ENCODE data around the gene NRCAM.

DNA sequence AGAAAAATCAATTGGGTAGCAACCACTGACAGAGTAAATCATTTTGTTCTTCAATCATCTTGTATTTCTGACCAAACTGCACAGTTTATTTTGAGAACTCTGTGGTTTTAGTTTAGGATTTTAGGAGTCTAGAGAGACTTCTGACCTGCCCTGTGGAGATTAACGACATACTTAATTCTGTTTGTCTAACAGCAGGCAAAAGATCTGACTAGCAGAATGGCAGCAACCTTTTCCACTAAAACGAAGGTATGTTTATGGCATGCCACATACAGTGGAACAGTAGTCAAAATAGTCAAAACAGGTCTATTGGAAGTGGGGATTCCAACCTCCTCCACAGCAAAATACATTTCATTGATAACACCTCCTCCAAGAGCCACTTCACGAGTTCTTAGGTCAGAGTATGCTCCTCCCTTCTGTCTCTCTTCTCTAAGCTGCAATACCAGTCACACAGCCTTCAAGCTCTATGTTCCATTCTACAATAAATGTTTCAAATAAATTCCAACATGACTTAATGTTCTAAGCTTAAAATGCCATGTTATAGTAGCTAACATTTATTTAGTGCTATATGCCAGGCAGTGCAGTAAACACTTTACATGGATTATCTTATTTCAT is 34.4 kb downstream of the NRCAM start:
- TF ChIP-seq, protein P1, sequence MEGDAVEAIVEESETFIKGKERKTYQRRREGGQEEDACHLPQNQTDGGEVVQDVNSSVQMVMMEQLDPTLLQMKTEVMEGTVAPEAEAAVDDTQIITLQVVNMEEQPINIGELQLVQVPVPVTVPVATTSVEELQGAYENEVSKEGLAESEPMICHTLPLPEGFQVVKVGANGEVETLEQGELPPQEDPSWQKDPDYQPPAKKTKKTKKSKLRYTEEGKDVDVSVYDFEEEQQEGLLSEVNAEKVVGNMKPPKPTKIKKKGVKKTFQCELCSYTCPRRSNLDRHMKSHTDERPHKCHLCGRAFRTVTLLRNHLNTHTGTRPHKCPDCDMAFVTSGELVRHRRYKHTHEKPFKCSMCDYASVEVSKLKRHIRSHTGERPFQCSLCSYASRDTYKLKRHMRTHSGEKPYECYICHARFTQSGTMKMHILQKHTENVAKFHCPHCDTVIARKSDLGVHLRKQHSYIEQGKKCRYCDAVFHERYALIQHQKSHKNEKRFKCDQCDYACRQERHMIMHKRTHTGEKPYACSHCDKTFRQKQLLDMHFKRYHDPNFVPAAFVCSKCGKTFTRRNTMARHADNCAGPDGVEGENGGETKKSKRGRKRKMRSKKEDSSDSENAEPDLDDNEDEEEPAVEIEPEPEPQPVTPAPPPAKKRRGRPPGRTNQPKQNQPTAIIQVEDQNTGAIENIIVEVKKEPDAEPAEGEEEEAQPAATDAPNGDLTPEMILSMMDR (IDR thresholded peaks at IDR 0.05): no peak
- no peak for TF ChIP-seq POLR2A (IDR thresholded peaks at IDR 0.05)

Measured in lower leg skin (tissue), 3 donors.